Measurements from ENCODE around the gene EPN1. TPM values are rescaled to one million over a fixed set of nuclear protein-coding genes. Genes with fewer than 3 reads are reported as not detected.
"Not testable (repeated sequence)": the region's sequence is repeated elsewhere in the genome, so short reads cannot be mapped to it uniquely, and the experiment has no call there.

EPN1 gene
- total and polyA plus RNA-seq, 8 donors, result 67.7 to 120 (median 95.1) TPM

DNA sequence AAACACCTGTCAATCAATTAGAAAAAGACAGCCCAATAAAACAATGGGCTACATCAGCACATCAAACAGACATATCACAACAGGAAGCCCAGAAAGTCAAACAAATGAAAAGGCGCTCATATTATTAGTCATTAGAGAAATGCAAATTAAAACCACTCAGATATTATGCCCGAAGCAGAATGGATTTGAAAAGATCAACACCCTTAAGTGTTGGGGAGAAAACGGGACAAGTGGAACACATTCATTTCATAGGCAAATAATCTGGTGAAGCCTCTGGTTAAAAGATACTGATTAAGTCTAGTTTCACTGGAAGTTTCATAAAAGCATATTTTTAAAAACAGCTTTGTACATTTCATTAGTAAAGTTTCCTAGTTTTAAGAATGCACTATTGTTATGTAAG, 45.8 kb downstream of the EPN1 start:
- intact Hi-C loops (cut with DNase I), result no loop called here
- TF ChIP-seq, protein P1, sequence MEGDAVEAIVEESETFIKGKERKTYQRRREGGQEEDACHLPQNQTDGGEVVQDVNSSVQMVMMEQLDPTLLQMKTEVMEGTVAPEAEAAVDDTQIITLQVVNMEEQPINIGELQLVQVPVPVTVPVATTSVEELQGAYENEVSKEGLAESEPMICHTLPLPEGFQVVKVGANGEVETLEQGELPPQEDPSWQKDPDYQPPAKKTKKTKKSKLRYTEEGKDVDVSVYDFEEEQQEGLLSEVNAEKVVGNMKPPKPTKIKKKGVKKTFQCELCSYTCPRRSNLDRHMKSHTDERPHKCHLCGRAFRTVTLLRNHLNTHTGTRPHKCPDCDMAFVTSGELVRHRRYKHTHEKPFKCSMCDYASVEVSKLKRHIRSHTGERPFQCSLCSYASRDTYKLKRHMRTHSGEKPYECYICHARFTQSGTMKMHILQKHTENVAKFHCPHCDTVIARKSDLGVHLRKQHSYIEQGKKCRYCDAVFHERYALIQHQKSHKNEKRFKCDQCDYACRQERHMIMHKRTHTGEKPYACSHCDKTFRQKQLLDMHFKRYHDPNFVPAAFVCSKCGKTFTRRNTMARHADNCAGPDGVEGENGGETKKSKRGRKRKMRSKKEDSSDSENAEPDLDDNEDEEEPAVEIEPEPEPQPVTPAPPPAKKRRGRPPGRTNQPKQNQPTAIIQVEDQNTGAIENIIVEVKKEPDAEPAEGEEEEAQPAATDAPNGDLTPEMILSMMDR (IDR thresholded peaks at IDR 0.05), result no peak
- no peak overlapping the region for H3K27ac ChIP-seq
- H3K4me1 ChIP-seq, result no peaks in the 10 kb centered on the region
- no peaks in the 10 kb centered on the region for H3K36me3 ChIP-seq
- DNase-seq (no peak), ATAC-seq (no peak)
- peaks cover 0 to 48% of the 10 kb centered on the region in 2 donors for H3K27me3 ChIP-seq
- peaks cover 0 to 19% of the 10 kb centered on the region in 2 donors for H3K9me3 ChIP-seq
- no peak overlapping the region for H3K4me3 ChIP-seq

DNA sequence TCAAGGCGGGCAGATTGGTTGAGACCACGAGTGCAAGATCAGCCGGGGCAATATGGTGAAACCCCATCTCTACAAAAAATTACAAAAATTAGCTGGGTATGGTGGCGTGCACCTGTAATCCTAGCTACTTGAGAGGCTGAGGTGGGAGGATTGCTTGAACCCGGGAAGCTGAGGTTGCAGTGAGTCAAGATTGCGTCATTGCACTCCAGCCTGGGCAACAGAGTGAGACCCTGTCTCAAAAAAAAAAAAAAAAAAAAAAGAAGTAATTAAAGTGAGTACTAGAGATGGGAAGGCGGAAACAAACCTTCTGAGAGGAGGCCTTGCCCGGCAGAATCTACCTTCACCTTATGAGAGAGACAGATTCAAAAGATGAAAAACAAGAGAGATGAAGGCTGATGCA, 48.5 kb downstream of the EPN1 start:
- no peak overlapping the region for H3K27ac ChIP-seq
- peaks cover 0 to 19% of the 10 kb centered on the region in 2 donors for H3K9me3 ChIP-seq
- peaks cover 0 to 22% of the 10 kb centered on the region in 2 donors for H3K27me3 ChIP-seq
- H3K4me3 ChIP-seq, result no peak overlapping the region
- ATAC-seq (no peak), DNase-seq (no peak)
- H3K36me3 ChIP-seq, result no peaks in the 10 kb centered on the region
- TF ChIP-seq, protein P1 (IDR thresholded peaks at IDR 0.05), result no peak
- no peaks in the 10 kb centered on the region for H3K4me1 ChIP-seq
- intact Hi-C loops (cut with DNase I), result no loop called here

DNA sequence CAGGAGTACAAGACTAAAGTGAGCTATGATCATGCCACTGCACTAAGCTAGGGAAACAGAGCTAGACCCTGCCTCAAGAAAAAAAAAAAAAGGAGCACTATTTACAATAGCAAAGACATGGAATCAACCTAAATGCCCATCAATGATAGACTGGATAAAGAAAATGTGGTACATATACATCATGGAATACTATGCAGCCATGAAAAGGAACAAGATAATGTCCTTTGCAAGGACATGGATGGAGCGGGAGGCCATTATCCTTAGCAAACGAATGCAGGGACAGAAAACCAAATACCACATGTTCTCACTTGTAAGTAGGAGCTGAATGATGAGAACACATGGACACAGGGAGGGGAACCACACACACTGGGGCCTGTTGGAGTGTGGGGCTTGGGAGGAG, 55.4 kb downstream of the EPN1 start:
- intact Hi-C loops (cut with DNase I); ATAC-seq; H3K27ac ChIP-seq; H3K9me3 ChIP-seq; H3K4me3 ChIP-seq; DNase-seq; H3K27me3 ChIP-seq; H3K4me1 ChIP-seq; H3K36me3 ChIP-seq: not testable (repeated sequence)

DNA sequence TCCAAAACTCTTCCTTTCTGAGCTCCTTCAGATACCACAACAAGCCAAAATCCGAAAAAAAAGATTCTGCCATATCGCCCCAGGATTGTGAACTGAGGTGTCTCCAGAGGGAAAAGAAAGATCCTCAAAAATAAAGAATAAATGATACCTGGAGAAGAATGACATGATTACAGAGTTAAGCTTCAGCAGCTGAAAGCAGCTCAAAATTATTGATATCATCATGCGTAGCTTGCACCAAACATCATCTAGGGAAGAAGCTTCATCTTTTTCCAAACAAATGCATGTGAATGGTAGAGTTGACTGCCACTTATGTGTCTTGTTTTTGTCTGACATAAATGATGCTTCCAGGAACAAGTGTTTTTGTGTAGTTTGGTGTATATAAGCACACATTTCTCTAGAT, 63.3 kb downstream of the EPN1 start, which contains the start of gene NLRP9:
NLRP9 (minus strand) TSS at position 101 of the 400 bp plus-strand sequence; CDS start at position 73, 28 bp downstream.
- TF ChIP-seq, protein P1 (IDR thresholded peaks at IDR 0.05), result no peak
- no peak for DNase-seq
- H3K27ac ChIP-seq, result no peak within 1 kb of the TSS
- no peak for ATAC-seq
- no peaks in the 10 kb centered on the region for H3K9me3 ChIP-seq
- H3K4me1 ChIP-seq, result no peaks in the 10 kb centered on the region
- intact Hi-C loops (cut with DNase I), result no loop called here
- H3K36me3 ChIP-seq, result no peaks in the 10 kb centered on the region
- H3K4me3 ChIP-seq, result no peak within 1 kb of the TSS
- no peaks in the 10 kb centered on the region for H3K27me3 ChIP-seq

DNA sequence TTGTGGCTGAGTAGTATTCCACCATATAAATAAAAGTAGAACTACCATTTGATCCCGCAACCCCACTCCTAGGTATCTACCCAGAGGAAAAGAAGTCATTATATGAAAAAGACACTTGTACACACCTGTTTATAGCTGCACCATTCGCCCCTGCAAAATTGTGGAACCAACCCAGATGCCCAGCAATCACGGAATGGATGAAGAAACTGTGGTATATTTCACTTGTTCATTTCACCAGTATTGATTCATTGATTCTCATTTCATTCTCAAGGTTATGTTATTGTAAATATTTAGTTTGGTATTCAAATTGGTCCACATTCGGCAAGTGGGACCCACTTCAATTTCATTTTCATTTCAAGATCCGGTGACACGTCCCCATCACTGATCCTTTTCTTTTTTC, 75.7 kb downstream of the EPN1 start:
- TF ChIP-seq, protein P1 (IDR thresholded peaks at IDR 0.05), result no peak
- peaks cover 0 to 20% of the 10 kb centered on the region in 2 donors for H3K27me3 ChIP-seq

DNA sequence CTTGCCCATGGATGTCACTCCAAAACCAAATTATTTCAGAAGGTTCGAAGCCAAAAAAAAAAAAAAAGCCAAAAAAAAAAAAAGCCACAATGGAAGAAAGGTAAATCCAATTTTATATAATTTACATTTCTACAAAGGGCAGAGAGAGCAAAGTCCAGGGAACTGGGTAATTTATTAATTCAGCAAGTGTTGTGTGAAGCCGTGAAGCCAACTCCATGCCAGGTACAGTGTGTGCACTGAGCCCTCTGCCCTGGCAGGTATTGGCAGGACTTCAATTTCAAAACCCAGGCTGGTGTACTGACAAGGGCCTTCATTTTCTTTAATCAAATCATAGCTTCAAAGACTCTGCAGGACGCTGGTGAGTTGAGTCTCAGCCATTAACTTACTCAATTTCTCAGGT, 78.4 kb downstream of the EPN1 start:
- TF ChIP-seq, protein P1 (IDR thresholded peaks at IDR 0.05), result no peak
- no peak for DNase-seq
- Histone ChIP-seq H3K9me3 (no peaks in the 10 kb centered on the region), H3K27ac (no peak overlapping the region), H3K4me3 (no peak overlapping the region), H3K27me3 (peaks cover 0 to 23% of the 10 kb centered on the region in 2 donors), H3K36me3 (no peaks in the 10 kb centered on the region), H3K4me1 (no peaks in the 10 kb centered on the region)
- intact Hi-C loops (cut with DNase I), result no loop called here
- ATAC-seq, result no peak

More for the DNA sequence above, 75.7 kb downstream of the EPN1 start:
- no peak for DNase-seq
- Histone ChIP-seq H3K27ac (no peak overlapping the region), H3K9me3 (no peaks in the 10 kb centered on the region), H3K4me3 (no peak overlapping the region), H3K4me1 (no peaks in the 10 kb centered on the region), H3K36me3 (no peaks in the 10 kb centered on the region)
- ATAC-seq, result no peak
- intact Hi-C loops (cut with DNase I), result no loop called here

DNA sequence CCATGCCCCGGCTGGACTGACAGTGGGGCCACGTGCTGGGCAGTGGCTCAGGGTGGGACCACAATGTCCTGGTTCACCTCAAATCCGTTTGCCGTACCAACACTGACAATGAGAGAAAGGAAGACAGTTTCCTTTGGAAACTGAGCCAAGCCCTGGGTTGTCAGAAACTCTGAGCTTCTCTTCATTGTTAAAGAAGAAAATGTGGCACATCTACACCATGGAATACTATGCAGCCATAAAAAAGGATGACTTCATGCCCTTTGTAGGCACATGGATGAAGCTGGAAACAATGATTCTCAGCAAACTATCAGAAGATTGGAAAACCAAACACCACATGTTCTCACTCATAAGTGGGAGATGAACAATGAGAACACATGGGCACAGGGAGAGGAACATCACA, 81.8 kb downstream of the EPN1 start:
- ATAC-seq; intact Hi-C loops (cut with DNase I); H3K4me3 ChIP-seq; DNase-seq; H3K36me3 ChIP-seq; H3K9me3 ChIP-seq; H3K4me1 ChIP-seq; H3K27ac ChIP-seq: not testable (repeated sequence)
- H3K27me3 ChIP-seq, result peaks cover 0 to 23% of the 10 kb centered on the region in 2 donors

DNA sequence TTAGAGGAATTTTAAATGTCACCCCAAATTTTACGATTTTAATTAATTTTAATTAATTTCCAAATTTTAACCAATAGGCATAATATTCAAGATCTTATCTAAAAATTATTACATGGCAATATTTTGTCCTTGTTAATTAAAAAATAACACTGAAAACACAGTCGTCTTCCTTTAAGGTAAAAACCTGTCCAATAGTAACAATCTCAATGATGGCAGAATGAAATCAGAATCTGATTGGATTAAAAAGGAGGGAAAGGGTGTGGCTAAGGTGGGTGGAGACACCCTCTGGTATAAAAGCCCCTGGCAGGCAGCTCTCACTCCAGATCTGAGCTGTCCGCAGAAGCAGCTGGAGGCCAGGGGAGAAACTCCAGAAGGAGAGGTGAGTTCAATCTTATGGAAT, 83.8 kb downstream of the EPN1 start, which contains the start of gene RFPL4A:
RFPL4A (plus strand) TSS at position 301 of the 400 bp plus-strand sequence. CDS start 2,704 bp downstream, outside the sequence.
- H3K9me3 ChIP-seq; H3K4me1 ChIP-seq; ATAC-seq; H3K27ac ChIP-seq; H3K27me3 ChIP-seq; H3K4me3 ChIP-seq; DNase-seq; H3K36me3 ChIP-seq; intact Hi-C loops (cut with DNase I): not testable (repeated sequence)

All from left lung (tissue), 10 donors.